ENCODE data around the gene TSPAN18.

GRCh38 chr11:44831605-44832394 is 105.0 kb downstream of the TSPAN18 start:
- TF ChIP-seq, protein P1, sequence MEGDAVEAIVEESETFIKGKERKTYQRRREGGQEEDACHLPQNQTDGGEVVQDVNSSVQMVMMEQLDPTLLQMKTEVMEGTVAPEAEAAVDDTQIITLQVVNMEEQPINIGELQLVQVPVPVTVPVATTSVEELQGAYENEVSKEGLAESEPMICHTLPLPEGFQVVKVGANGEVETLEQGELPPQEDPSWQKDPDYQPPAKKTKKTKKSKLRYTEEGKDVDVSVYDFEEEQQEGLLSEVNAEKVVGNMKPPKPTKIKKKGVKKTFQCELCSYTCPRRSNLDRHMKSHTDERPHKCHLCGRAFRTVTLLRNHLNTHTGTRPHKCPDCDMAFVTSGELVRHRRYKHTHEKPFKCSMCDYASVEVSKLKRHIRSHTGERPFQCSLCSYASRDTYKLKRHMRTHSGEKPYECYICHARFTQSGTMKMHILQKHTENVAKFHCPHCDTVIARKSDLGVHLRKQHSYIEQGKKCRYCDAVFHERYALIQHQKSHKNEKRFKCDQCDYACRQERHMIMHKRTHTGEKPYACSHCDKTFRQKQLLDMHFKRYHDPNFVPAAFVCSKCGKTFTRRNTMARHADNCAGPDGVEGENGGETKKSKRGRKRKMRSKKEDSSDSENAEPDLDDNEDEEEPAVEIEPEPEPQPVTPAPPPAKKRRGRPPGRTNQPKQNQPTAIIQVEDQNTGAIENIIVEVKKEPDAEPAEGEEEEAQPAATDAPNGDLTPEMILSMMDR (IDR thresholded peaks at IDR 0.05), result no peak
- TF ChIP-seq POLR2A (IDR thresholded peaks at IDR 0.05), result no peak
- TF ChIP-seq POLR2AphosphoS5 (IDR thresholded peaks at IDR 0.05), result no peak
- TF ChIP-seq EP300 (IDR thresholded peaks at IDR 0.05), result no peak

All from gastroesophageal sphincter (tissue), 3 donors.